ENCODE results near the gene HDAC2.
"Not testable (repeated sequence)": the region's sequence is repeated elsewhere in the genome, so short reads cannot be mapped to it uniquely, and the experiment has no call there.

HDAC2 gene

GRCh38 chr6:113970805-113971676 lies at the start of gene HDAC2:
HDAC2 (minus strand) TSS chr6:113971148; CDS start chr6:113970908, 240 bp downstream.
- DNase-seq: peak; percentile 91

GRCh38 chr6:114020196-114020595 lies 49.2 kb upstream of the HDAC2 start:
- no peak for DNase-seq

DNA sequence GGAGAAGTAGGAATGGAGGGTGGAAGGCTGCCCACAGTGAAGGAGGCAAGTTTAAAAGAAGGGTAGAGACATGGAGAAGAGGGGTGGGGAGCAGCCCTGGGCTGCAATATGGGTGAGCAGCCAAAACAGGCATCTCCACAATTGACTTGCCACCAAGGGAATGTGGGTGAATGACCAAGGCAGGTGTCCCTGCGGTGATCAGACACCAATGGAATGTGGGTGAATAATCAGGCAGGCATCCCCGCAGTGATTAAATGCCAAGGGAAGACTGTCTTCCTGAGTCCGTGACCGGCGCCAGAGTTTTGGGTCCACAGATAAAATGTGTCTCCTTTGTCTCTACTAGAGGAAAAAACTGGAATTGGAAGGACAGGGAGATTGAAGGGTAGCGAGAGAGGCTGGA lies 46.2 kb upstream of the HDAC2 start:
- not testable (repeated sequence) for DNase-seq

DNA sequence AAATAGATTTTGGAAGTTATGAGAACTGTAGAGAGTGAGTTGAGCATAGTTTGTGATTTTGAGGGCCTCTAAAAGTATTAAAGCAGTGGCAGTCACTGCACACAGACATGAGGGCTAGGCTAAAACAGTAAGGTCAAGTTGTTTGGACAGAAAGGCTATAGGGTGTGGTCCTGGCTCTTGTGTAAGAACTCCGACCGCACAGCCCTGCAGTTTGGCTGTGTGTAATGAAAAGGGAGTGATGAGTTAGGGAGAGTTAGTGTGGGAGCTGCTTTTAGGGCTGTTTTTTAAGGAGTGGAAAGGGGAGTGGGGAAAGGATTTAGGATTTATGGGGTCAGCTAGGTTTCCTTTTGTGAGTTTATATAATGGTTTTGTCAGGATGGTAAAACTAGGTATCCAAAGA lies 43.2 kb upstream of the HDAC2 start:
- DNase-seq: not testable (repeated sequence)

DNA sequence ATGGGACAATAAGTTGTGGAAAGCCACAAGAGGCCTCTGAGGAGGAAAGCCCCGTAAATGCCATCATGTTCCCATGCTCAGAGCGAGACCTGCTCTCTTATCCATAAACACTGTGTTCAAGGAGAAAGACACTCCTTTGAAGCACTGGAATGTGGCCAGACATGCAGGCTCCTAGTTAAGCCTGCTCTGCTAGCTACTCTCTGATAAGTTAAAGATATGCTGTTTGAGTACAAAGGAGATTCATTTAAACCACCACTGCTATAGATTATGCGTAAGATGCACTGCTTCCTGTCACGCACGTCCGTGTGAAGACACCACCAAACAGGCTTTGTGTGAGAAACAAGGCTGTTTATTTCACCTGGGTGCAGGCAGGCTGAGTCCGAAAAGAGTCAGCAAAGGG lies 40.5 kb upstream of the HDAC2 start:
- DNase-seq: not testable (repeated sequence)

DNA sequence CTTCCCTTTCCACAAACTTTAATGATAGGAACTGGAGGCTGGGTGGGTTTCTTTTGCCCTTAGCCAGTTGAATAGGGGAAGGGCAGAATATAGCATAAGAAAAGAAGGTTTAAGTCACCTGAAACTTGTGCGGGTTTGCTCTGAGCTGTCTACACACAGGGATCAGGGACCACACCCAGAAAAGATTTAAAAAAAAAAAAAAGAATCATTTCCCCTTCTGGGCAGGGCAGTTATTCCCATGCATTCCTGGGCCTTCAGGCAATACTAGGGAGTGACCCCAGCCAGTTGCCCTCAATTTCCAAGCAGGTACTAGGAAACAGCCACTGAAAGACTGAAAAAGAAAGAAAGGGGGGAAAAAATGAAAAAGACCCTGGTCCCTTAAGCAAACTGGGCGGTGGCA lies 39.6 kb upstream of the HDAC2 start:
- DNase-seq: no peak

DNA sequence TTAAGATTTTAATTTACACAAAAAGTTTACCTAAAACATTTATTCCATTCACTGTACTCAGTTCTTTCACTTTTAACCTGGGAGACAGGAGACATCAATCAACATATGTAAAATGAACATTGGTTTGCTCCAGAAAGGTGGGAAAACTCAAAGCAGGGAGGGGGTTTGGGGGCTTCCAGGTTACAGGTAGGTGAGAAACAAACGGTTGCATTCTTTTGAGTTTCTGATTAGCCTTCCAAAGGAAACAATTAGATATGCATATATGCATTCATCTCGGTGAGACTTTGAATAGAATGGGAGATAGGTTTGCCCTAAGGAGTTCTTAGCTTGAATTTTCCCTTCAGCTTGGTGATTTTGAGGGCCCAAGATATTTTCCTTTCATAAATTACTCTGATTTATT lies 38.2 kb upstream of the HDAC2 start:
- no peak for DNase-seq

DNA sequence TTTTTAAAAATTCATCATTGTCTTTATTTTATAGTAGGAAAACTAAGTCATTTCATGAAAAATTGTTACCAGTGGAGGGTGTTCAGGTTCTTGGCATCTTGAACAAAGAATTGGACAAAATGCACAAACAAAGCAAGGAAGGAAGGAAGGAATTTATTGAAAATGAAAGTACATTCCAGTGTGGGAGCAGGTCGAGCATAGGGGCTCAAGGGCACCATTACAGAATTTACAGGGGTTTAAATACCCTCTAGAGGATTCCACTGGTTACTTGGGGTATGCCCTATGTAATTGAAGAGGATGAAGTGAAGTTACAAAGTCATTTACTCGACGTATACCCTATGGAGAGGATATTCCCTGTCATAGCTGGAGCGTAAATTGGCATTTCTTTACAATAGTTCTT lies 37.4 kb upstream of the HDAC2 start:
- no peak for DNase-seq

- DNase-seq: no peak
Observed at GRCh38 chr6:114007516-114007915, 36.6 kb upstream of the HDAC2 start.

DNA sequence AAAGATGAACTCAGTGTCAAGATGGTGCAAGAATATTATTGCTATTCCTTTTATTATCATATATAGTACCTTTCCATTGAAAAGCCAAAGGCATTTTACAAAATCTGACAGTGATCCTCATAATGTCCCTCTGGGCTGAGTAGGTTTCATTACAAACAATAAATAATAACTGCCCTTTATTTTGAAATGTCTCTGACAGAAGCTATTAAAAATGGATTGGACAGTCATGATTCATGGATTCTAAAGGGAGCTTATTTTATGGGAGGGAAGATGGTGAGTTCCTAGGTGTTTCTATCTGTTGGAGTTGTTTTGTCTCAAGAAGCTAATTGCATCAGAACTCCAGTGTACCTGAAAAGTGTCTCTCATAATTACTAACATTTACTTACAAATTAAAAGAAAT lies 30.4 kb upstream of the HDAC2 start:
- DNase-seq: no peak

- no peak for DNase-seq
Observed at GRCh38 chr6:114000069-114000468, 29.1 kb upstream of the HDAC2 start.

DNA sequence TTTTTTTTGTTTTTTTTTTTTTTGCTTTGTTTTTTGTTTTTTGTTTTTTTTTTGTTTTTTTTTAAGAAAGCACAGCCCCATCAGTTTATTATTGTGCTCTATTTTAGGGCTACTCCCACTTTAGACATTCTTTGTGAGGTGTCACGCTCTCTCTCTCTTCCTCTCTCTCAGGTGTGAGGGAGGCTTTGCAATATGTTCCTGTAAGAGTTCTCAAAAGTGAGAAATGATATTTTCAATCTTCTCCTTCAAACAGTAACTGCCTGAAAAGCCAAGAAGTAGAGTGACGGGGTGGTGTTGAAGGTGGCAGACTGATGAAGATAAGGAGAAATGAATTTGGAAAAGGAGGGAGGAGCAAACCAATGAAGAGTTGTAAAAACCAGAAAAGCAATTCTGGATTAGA lies 28.3 kb upstream of the HDAC2 start:
- no peak for DNase-seq

DNA sequence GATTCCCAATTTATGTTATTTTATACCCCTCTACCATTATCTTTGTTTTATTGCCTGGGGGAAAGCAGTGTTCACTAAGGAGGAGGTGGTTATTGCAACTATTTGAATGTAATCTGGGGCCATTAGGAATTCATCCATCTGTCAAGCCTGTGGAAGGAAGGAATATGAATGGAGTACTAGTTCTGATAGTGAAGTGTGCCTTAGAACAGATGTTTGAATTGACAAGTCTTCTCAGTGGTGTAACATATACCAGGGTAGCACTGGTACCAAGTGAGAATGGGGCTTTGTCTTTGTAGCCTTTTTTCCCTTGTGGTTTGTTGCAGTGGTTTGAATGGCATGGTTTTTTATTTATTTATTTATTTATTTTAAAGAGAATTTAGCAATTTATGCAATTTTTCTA lies 27.9 kb upstream of the HDAC2 start:
- no peak for DNase-seq

DNA sequence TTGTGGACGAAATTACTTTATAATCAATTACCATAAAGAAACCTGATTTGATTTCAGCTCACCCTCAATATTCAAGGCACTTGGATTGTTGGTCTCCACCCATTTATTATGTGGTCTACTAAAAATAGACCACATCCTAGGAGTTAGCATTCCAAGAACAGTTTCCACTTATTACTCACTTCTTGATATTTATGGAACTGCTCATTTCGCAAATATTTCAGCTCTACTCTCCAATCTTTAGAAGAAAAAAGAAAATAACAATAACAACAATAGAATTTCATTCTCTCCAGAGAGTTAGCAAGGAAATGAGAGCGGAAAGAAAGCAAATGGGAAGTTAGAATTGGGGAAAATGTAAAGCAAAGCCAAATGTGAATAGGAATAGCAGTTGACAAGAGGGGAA lies 26.2 kb upstream of the HDAC2 start:
- no peak for DNase-seq

DNA sequence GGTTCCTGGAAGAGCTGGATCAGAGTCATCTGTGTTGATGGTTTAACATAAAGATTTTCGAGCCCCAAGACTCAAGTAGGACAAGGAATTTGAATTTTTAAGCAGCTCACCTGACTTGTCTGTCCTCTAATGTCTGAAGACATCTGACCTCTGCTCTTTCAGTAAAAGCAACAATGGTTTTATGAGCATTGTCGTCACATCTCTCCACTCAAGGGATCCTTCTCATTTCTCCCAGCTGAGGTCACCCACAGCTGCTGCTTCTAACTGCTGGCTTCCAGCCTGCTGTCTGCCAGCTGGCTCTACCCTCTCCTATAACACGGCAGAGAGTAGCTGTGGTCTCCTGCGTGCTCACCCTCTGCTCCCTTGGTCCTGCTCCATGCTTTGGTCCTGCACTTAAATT lies 24.7 kb upstream of the HDAC2 start:
- DNase-seq: peak; percentile 70

DNA sequence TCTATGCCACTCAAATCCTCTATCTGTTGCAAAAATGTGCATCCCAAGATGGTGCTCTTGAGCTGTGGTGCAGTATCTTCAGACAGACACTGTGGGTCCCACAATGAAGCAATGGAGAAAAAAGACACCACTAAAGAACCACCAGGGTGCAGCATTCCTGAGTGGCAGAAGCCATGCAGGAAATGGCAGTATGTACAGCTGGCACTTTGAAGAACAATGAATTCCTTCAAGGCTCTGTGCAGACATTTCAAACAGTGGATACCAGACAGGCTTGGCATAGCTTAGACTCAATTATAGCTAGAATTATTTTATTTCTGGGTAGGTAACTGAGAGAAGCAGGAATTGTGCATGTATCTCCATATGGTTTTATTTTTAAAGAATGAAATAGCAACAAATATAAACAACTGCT lies 24.0 kb upstream of the HDAC2 start:
- DNase-seq: peak; percentile 24

DNA sequence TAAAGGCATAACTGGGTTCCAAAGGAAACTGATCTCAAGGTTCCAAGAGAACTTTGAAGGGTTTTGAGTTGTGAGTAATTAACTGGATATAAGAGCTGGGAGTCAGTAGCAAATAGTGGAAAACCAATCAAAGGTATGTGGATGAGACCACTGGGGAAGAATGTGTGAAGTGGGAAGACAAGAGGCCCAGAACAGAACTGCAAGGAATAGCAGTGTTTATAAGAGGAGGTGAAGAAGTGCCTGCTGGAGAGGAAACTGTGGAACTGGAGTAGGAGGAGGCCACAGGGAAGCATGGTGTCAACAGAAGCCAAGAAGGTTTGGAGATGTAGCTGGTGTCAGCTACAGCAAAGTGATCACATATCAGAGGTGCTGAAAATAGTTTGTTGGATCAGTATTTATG lies 18.7 kb upstream of the HDAC2 start:
- no peak for DNase-seq

- DNase-seq: not testable (repeated sequence)
Observed at GRCh38 chr6:113982675-113983074, 11.7 kb upstream of the HDAC2 start.

- DNase-seq: no peak
Observed at GRCh38 chr6:113982055-113982550, 11.2 kb upstream of the HDAC2 start.

DNA sequence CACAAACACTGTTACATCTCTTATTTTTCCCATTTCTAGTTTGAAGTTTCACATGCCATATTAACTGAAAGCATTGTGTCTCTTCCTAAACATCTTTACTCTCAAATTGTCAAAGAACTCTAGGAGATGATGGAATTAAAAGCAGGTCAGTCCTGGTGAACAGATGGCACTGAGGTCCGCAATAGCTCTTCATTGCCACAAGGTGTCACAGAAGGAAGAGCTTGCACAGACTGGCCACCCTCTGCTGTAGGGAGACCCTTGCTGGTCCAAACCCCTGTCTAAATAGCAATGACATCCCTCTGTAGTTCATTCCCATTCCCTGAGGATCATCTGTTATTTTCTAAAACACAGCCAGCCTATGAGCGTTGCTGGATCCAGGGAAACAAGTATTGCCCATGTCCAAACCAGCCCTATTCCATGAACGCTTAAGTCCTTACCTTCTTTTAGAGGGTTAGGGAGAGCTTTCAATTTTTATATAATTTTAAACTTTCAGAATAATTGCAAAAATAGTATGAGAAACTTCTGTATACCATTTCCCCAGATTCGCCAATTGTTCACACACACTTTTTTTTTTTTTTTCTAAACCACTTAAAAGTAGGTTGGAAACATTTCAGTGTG lies 10.1 kb upstream of the HDAC2 start:
- peak; percentile 13 for DNase-seq

DNA sequence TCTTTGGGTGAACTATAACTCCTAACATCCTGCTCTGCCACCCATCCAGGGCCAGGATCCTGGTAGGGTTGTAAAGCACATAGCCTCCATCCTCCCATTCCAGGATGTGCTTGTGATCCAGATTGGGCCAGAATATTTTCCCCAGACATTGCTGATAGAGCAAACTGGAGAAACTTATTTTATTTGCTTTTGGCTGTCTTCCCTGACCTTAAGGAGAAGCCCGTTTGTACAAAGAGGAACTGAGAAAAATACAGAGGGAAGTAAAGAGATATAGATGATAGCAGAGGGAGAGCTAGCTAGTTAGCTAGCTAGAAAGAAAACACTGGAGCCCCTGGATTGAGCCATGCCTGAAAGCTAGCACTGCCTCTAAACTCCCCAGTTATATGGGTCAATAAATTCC lies 9.0 kb upstream of the HDAC2 start:
- no peak for DNase-seq

GRCh38 chr6:113978084-113978675 lies 7.2 kb upstream of the HDAC2 start:
- DNase-seq: no peak

DNA sequence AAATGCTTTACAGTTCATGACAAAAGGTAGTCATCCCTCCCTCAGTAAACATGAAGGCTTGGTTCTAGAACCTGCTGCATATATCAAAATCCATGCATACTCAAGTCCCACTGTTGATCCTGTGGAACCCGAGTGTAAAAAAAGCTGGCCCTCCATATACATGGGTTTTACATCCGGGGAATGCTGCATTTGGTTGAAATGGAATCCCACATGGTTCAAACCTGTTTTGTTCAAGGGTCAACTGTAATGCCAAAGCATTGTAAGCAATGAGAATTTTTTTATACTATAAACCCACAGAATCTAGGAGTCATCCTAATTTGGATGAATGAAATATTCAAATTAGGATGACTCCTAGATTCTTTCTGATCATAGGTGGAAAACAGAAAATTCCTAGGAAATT lies 5.9 kb upstream of the HDAC2 start:
- no peak for DNase-seq

GRCh38 chr6:113971741-113972140 lies 793 bp upstream of the HDAC2 start:
- no peak for DNase-seq
